ENCODE measurements around the gene MAPRE2.

MAPRE2 gene

GRCh38 chr18:35097195-35097594 lies 56.0 kb downstream of the MAPRE2 start:
- Histone ChIP-seq H3K4me2 (no peak overlapping the region), H3K27ac (no peak overlapping the region), H3K4me1 (ENCODE audit: low read depth, poor library complexity, severe bottlenecking) (no peaks in the 10 kb centered on the region), H3K27me3 (ENCODE audit: insufficient read depth, low read depth) (no peaks in the 10 kb centered on the region), H3K79me2 (ENCODE audit: insufficient read depth, low read depth) (no peaks in the 10 kb centered on the region), H2AFZ (ENCODE audit: low read depth) (no peak overlapping the region), H3K36me3 (ENCODE audit: insufficient read depth) (no peaks in the 10 kb centered on the region), H3K4me3 (IDR thresholded peaks at IDR 0.05; ENCODE audit: insufficient read depth, low read depth, low read length) (no peak overlapping the region), H3K9ac (no peak overlapping the region), H4K20me1 (ENCODE audit: insufficient read depth) (no peaks in the 10 kb centered on the region)
- no peak for TF ChIP-seq CTCF (conservative IDR thresholded peaks at IDR 0.05; ENCODE audit: low read depth, low read length)

GRCh38 chr18:35097763-35098162 lies 56.5 kb downstream of the MAPRE2 start:
- Histone ChIP-seq H3K4me1 (ENCODE audit: low read depth, poor library complexity, severe bottlenecking) (no peaks in the 10 kb centered on the region), H4K20me1 (ENCODE audit: insufficient read depth) (no peaks in the 10 kb centered on the region), H2AFZ (ENCODE audit: low read depth) (no peak overlapping the region), H3K4me3 (IDR thresholded peaks at IDR 0.05; ENCODE audit: insufficient read depth, low read depth, low read length) (no peak overlapping the region), H3K27me3 (ENCODE audit: insufficient read depth, low read depth) (no peaks in the 10 kb centered on the region), H3K79me2 (ENCODE audit: insufficient read depth, low read depth) (no peaks in the 10 kb centered on the region), H3K4me2 (no peak overlapping the region), H3K36me3 (ENCODE audit: insufficient read depth) (no peaks in the 10 kb centered on the region), H3K27ac (no peak overlapping the region), H3K9ac (no peak overlapping the region)
- TF ChIP-seq CTCF (conservative IDR thresholded peaks at IDR 0.05; ENCODE audit: low read depth, low read length), result no peak

GRCh38 chr18:35099911-35100310 lies 58.7 kb downstream of the MAPRE2 start:
- Histone ChIP-seq H3K36me3 (ENCODE audit: insufficient read depth) (no peaks in the 10 kb centered on the region), H3K27ac (no peak overlapping the region)
- no peak for TF ChIP-seq CTCF (conservative IDR thresholded peaks at IDR 0.05; ENCODE audit: low read depth, low read length)

GRCh38 chr18:35104391-35105051 lies 63.3 kb downstream of the MAPRE2 start:
- TF ChIP-seq CTCF (conservative IDR thresholded peaks at IDR 0.05; ENCODE audit: low read depth, low read length), result no peak
- Histone ChIP-seq H3K4me3 (IDR thresholded peaks at IDR 0.05; ENCODE audit: insufficient read depth, low read depth, low read length) (no peak overlapping the region), H3K9ac (no peak overlapping the region), H3K27ac (no peak overlapping the region), H3K79me2 (ENCODE audit: insufficient read depth, low read depth) (no peaks in the 10 kb centered on the region), H2AFZ (ENCODE audit: low read depth) (no peak overlapping the region), H4K20me1 (ENCODE audit: insufficient read depth) (no peaks in the 10 kb centered on the region), H3K36me3 (ENCODE audit: insufficient read depth) (no peaks in the 10 kb centered on the region), H3K4me2 (no peak overlapping the region), H3K27me3 (ENCODE audit: insufficient read depth, low read depth) (no peaks in the 10 kb centered on the region), H3K4me1 (ENCODE audit: low read depth, poor library complexity, severe bottlenecking) (no peaks in the 10 kb centered on the region)

More at GRCh38 chr18:35099911-35100310, 58.7 kb downstream of the MAPRE2 start:
- no peak overlapping the region for H3K4me2 ChIP-seq
- H3K4me3 ChIP-seq (IDR thresholded peaks at IDR 0.05; ENCODE audit: insufficient read depth, low read depth, low read length), result no peak overlapping the region
- H4K20me1 ChIP-seq (ENCODE audit: insufficient read depth), result no peaks in the 10 kb centered on the region
- no peak overlapping the region for H3K9ac ChIP-seq
- no peaks in the 10 kb centered on the region for H3K79me2 ChIP-seq (ENCODE audit: insufficient read depth, low read depth)
- H3K4me1 ChIP-seq (ENCODE audit: low read depth, poor library complexity, severe bottlenecking), result no peaks in the 10 kb centered on the region
- H2AFZ ChIP-seq (ENCODE audit: low read depth), result no peak overlapping the region
- H3K27me3 ChIP-seq (ENCODE audit: insufficient read depth, low read depth), result no peaks in the 10 kb centered on the region
